ENCODE results near the gene SP110. TPM values are rescaled to one million over a fixed set of nuclear protein-coding genes. Genes with fewer than 3 reads are reported as not detected.

SP110 gene
- total and polyA plus RNA-seq, 2 of the 4 experiments (the other 2 are of a cell fraction), result 9.3 to 10.2 TPM

DNA sequence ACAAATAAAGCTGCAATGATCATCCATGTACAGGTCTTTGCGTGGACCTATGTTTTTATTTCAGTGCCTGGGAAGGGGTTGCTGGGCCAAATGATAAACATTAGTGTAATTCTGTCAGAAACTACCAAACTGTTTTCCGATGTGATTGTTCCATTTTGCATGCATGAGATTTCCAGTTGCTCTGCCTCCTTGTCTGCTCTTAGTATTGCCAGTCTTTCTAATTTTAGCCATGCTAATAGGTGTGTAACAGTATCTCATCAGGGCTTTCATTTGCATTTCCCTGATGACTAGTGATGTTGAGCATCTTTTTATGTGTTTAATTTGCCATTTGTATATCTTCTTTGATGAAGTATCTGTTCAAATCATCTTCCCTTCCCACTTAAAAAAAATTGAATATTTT lies 67.5 kb downstream of the SP110 start:
- intact Hi-C loops (cut with micrococcal nuclease) (no loop called here), dilution Hi-C loops (cut with HindIII; ENCODE audit: low sequenced_read_pairs, unreplicated experiment) (no loop called here), in situ Hi-C loops (cut with MboI; ENCODE audit: low sequenced_read_pairs) (loop anchor here (25.0 kb wide), 1 partner anchor 340 kb away; no protein-coding TSS in a partner anchor)
- Histone ChIP-seq H3K36me3 (ENCODE audit: control insufficient read depth, insufficient read depth, low read length) (no peaks in the 10 kb centered on the region), H3K4me1 (ENCODE audit: control insufficient read depth, insufficient read depth, low read length) (no peaks in the 10 kb centered on the region), H3K27ac (ENCODE audit: insufficient read depth, low read length) (no peak overlapping the region), H3K9me1 (ENCODE audit: insufficient read depth, low read length) (no peaks in the 10 kb centered on the region), H4K91ac (ENCODE audit: insufficient read depth, low read depth, low read length) (no peak overlapping the region), H4K5ac (ENCODE audit: low read depth, low read length) (no peak overlapping the region), H3K23ac (ENCODE audit: low read depth, low read length) (no peak overlapping the region), H3K4ac (ENCODE audit: low read depth, low read length) (no peak overlapping the region), H3K9me3 (ENCODE audit: control insufficient read depth, insufficient read depth, low read length) (peaks cover 2% of the 10 kb centered on the region; the same call in 1 of the 2 replicates), H3K18ac (ENCODE audit: low read depth, low read length) (no peak overlapping the region), H3K4me3 (ENCODE audit: insufficient read depth, low read depth, low read length) (no peak overlapping the region), H4K20me1 (ENCODE audit: insufficient read depth, low read length) (no peaks in the 10 kb centered on the region), H3K56ac (ENCODE audit: extremely low read depth, insufficient read depth, low read length) (no peak overlapping the region), H2AK5ac (ENCODE audit: low read depth, low read length) (no peak overlapping the region), H2AK9ac (replicated peaks; ENCODE audit: low read depth, low read length, poor library complexity) (no peak overlapping the region), H2AFZ (replicated peaks; ENCODE audit: low read length, poor library complexity) (no peak overlapping the region), H3K79me1 (ENCODE audit: low read depth in 1 of 2, low read length in 2 of 2) (no peaks in the 10 kb centered on the region), H3K4me2 (ENCODE audit: low read depth, low read length) (no peak overlapping the region), H4K8ac (ENCODE audit: low read depth in 2 of 2, low read length in 2 of 2) (no peak overlapping the region), H2BK5ac (ENCODE audit: low read depth, low read length, poor library complexity, severe bottlenecking) (no peak overlapping the region), H2BK15ac (ENCODE audit: low read depth, low read length) (no peak overlapping the region), H3K14ac (replicated peaks; ENCODE audit: low read depth, low read length) (no peak overlapping the region), H3K27me3 (ENCODE audit: control insufficient read depth, insufficient read depth, low read length) (no peaks in the 10 kb centered on the region), H3K9ac (ENCODE audit: low read depth, low read length) (no peak overlapping the region), H2BK20ac (ENCODE audit: low read depth, low read length) (no peak overlapping the region), H2BK120ac (ENCODE audit: low read depth, low read length) (no peak overlapping the region)
- ChIA-PET CTCF (no interaction called here), POLR2A (ENCODE audit: unreplicated experiment) (no interaction called here)
- WGBS, 2 experiments (ENCODE audit: extremely low coverage in 2 of 2, insufficient read length in 1 of 2), result no CpG with 5 or more reads among the region's 2 CpGs
- TF ChIP-seq NFE2L2 (IDR thresholded peaks at IDR 0.05; ENCODE audit: low read depth, low read length) (no peak), RCOR1 (IDR thresholded peaks at IDR 0.05; ENCODE audit: insufficient replicate concordance, low read length) (peak; percentile 43), BHLHE40 (IDR thresholded peaks at IDR 0.05; ENCODE audit: low read depth, low read length) (no peak)
- TF ChIP-seq, protein P1, sequence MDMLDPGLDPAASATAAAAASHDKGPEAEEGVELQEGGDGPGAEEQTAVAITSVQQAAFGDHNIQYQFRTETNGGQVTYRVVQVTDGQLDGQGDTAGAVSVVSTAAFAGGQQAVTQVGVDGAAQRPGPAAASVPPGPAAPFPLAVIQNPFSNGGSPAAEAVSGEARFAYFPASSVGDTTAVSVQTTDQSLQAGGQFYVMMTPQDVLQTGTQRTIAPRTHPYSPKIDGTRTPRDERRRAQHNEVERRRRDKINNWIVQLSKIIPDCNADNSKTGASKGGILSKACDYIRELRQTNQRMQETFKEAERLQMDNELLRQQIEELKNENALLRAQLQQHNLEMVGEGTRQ (IDR thresholded peaks at IDR 0.05; ENCODE audit: low read depth, low read length), result no peak
- BruUV-seq (replicated peaks), result no TSS peak
- DNase-seq (no peak), ATAC-seq (ENCODE audit: low read depth) (no peak)
